Activated naive CD4-positive, alpha-beta T cell treated with anti-CD3 and anti-CD28 coated beads, Interleukin-2, amount 50 U/mL, for 72 hours (primary cell): Measurements from ENCODE around the gene CASD1. TPM values are rescaled to one million over a fixed set of nuclear protein-coding genes. Genes with fewer than 3 reads are reported as not detected.

ENCODE experiments used
- ATAC-seq, 2 donors: fragments of 150-1000 bp; cut with Tn5 transposase; 2 replicates each; pipeline ENCODE4 v1.10.0; 2021; ENCODE audit warnings: mild to moderate bottlenecking in 2 of 2, moderate library complexity in 2 of 2
- DNase-seq, 2 donors: peaks; one replicate each; pipeline ENCODE4 v3.0.0; 2021 to 2022; ENCODE audit warnings: low spot score in 2 of 2
- H3K27ac Mint-ChIP-seq, 2 donors: one replicate each; pipeline ENCODE4 v1.8.0; 2022; ENCODE audit warnings: mild to moderate bottlenecking in 2 of 2, mixed read lengths in 2 of 2
- H3K36me3 Mint-ChIP-seq, 2 donors: one replicate each; pipeline ENCODE4 v1.8.0; 2022; ENCODE audit warnings: mixed read lengths in 2 of 2
- H3K9me3 Mint-ChIP-seq, 2 donors: one replicate each; pipeline ENCODE4 v1.8.0; 2022; ENCODE audit warnings: mixed read lengths in 2 of 2
- total RNA-seq, 2 donors: library from RNA; stranded (reverse); gene quantifications; one replicate each; pipeline ENCODE4 v1.2.3, GENCODE V29; 2022

Gene CASD1
- total RNA-seq, 2 donors from 2014 or later: 14.6 to 16.7 TPM

- Mint-ChIP-seq H3K36me3 (no peaks in the 10 kb centered on the region), H3K9me3 (no peaks in the 10 kb centered on the region), H3K27ac (peak overlapping the region in 1 of 2 donors; percentile 56)
- ATAC-seq (no peak), DNase-seq (no peak)
Observed at GRCh38 chr7:94561841-94562514, 52.4 kb downstream of the CASD1 start.

DNA sequence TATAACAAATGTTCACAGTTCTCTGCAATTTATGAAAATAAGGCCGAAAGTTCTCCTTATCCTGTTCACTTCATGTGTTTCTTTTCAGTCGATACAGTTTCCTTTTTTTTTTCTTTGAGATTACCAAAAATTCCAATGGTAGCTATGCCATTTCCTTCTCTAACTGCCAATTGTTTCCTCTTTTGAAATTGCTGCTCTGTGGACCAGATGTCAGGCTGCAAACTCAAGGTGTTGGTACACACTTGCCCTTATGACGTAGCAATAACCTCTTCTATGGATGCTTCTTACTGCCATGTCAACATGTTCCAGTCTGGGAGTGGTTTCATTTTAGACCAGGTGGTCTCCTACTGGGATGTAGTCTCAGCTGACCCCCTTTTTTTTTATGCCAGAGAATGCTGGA lies 52.9 kb downstream of the CASD1 start:
- Mint-ChIP-seq H3K27ac (peak overlapping the region in 1 of 2 donors; percentile 56), H3K9me3 (no peaks in the 10 kb centered on the region), H3K36me3 (no peaks in the 10 kb centered on the region)
- DNase-seq: no peak
- ATAC-seq: no peak

DNA sequence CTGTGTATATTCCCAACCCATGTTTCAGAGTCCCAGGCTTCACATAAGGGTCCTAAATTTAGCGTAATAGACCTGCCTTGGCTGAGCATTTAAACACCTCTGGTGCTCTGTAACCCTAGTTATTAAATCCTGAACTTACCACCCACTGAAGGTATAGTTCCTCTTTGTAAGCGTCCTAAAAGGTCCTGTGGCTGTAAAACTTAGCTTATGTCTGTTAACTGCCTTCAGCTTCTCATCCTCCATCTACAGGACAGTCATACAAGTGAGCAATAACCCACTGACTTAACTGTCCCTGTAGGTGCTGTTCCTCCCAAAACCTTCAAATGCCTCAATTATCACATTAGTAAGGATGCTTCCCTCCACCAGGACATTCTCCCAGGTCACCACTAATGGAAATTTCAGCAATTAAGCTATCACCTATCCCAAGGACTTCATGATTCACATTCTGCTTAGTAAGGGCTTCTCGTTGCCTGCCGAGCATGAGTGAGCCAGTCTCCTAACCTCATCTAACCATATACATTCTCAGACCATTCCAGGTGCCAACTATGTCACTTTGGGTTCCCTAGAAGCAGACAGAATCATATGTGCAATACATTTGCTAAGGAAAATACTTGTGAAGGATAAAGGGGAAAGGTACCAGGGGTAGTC lies 55.8 kb downstream of the CASD1 start:
- Mint-ChIP-seq H3K36me3 (peaks cover 8 to 10% of the 10 kb centered on the region in 2 donors), H3K27ac (no peak overlapping the region), H3K9me3 (peaks cover 3 to 4% of the 10 kb centered on the region in 2 donors)
- ATAC-seq: no peak
- no peak for DNase-seq

- DNase-seq: no peak
- ATAC-seq: no peak
- Mint-ChIP-seq H3K9me3 (peaks cover 4% of the 10 kb centered on the region in 2 donors), H3K27ac (no peak overlapping the region), H3K36me3 (peaks cover 17 to 24% of the 10 kb centered on the region in 2 donors)
Observed at GRCh38 chr7:94567396-94567795, 57.8 kb downstream of the CASD1 start.

DNA sequence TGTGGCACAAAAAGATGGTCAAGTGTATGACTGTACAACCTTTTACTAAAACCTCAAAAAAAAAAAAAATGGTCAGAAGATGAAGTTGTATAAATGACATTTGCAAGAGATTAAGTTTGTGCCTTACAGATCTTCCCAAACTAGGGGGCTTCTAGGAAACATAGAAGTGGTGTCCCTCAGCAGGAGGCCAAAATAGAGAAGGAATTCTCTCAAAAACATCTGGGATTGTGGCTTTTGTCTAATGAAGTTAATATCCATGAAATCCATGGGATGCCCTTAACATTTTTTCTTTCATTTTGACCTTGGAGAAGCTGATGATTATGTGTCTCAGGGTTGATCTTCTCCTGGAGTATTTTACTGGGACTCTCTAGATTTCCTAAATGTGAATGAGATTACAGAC lies 62.2 kb downstream of the CASD1 start:
- no peak overlapping the region for H3K27ac Mint-ChIP-seq
- H3K9me3 Mint-ChIP-seq: peaks cover 19 to 33% of the 10 kb centered on the region in 2 donors
- H3K36me3 Mint-ChIP-seq: peaks cover 54 to 66% of the 10 kb centered on the region in 2 donors
- no peak for DNase-seq
- no peak for ATAC-seq

GRCh38 chr7:94575646-94576045 lies 66.0 kb downstream of the CASD1 start:
- Mint-ChIP-seq H3K36me3 (peaks cover 54 to 63% of the 10 kb centered on the region in 2 donors), H3K9me3 (peaks cover 20 to 30% of the 10 kb centered on the region in 2 donors), H3K27ac (no peak overlapping the region)
- no peak for DNase-seq
- ATAC-seq: no peak

GRCh38 chr7:94576316-94576715 lies 66.7 kb downstream of the CASD1 start:
- no peak for DNase-seq
- Mint-ChIP-seq H3K9me3 (peaks cover 22 to 33% of the 10 kb centered on the region in 2 donors), H3K36me3 (peaks cover 50 to 61% of the 10 kb centered on the region in 2 donors), H3K27ac (no peak overlapping the region)
- ATAC-seq: no peak

- peaks cover 47 to 55% of the 10 kb centered on the region in 2 donors for H3K36me3 Mint-ChIP-seq
- ATAC-seq: no peak
Observed at GRCh38 chr7:94577357-94577756, 67.7 kb downstream of the CASD1 start.

GRCh38 chr7:94578614-94579013 lies 69.0 kb downstream of the CASD1 start:
- ATAC-seq (no peak), DNase-seq (no peak)
- Mint-ChIP-seq H3K27ac (no peak overlapping the region), H3K9me3 (peaks cover 25% of the 10 kb centered on the region in 2 donors), H3K36me3 (peaks cover 41 to 42% of the 10 kb centered on the region in 2 donors)

More at GRCh38 chr7:94577357-94577756, 67.7 kb downstream of the CASD1 start:
- no peak overlapping the region for H3K27ac Mint-ChIP-seq
- no peak for DNase-seq
- peaks cover 25 to 35% of the 10 kb centered on the region in 2 donors for H3K9me3 Mint-ChIP-seq

DNA sequence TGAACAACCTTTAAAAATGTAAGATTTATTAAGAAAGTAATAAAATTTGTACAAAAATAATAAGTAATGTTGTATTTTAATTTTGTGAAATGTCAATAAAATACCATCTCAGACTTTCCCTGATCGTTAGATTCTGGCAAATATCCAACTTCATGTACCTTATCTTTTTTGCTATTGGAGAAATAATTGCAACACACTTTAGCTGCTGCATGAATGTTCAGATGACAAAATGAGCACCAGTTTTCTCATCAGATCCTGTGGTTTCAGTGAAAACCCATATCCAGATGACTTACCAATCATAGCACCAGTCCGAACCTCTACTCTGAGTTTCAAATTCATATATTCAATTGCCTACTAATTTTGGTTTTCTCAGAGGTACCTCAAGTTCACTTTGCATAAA lies 69.9 kb downstream of the CASD1 start:
- peaks cover 33 to 34% of the 10 kb centered on the region in 2 donors for H3K36me3 Mint-ChIP-seq
- ATAC-seq: no peak
- no peak overlapping the region for H3K27ac Mint-ChIP-seq
- DNase-seq: no peak
- peaks cover 18 to 25% of the 10 kb centered on the region in 2 donors for H3K9me3 Mint-ChIP-seq

DNA sequence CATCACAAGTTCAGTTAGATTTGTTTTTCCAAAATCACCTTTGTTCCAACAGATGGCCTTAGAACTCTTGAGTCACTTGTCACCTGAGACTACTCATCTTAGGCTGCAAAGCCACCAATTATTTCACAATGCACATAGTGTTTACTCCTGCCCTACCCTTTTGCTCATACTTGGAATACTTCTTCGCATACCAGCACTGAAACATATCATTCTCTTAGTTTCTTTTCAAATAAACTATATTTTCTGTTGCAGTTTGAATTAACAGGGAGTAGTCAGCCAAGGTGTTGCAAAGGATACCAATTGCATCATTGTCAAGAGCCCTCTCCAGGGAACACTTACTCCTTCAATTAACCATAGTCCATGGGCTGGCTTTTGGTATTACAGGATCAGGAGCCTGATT lies 71.0 kb downstream of the CASD1 start:
- DNase-seq: no peak
- ATAC-seq: peak; percentile 36 to 97
- H3K27ac Mint-ChIP-seq: peak overlapping the region in 1 of 2 donors; percentile 16
- peaks cover 22 to 23% of the 10 kb centered on the region in 2 donors for H3K36me3 Mint-ChIP-seq
- peaks cover 11 to 17% of the 10 kb centered on the region in 2 donors for H3K9me3 Mint-ChIP-seq

DNA sequence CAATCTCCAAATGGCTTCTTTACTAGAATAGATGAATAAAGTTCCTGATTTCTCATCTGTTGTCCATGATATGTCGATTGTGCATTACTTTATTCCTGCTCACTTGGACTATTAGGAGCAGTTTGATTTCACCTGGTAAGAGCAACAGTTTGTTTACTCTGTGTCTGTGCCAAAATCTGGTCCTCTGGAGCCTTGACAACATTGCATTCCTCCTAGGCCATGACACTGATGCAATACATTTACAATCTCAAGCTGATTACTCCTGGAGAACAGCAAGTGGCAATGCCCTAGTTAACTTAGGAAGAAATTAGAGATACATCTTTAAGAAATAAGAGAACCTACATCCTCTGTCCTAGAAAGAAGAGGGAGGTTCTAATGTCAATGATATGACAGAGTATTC lies 74.5 kb downstream of the CASD1 start:
- Mint-ChIP-seq H3K9me3 (peaks cover 5 to 10% of the 10 kb centered on the region in 2 donors), H3K27ac (no peak overlapping the region), H3K36me3 (peaks cover 0 to 9% of the 10 kb centered on the region in 2 donors)
- ATAC-seq: no peak
- DNase-seq: no peak

DNA sequence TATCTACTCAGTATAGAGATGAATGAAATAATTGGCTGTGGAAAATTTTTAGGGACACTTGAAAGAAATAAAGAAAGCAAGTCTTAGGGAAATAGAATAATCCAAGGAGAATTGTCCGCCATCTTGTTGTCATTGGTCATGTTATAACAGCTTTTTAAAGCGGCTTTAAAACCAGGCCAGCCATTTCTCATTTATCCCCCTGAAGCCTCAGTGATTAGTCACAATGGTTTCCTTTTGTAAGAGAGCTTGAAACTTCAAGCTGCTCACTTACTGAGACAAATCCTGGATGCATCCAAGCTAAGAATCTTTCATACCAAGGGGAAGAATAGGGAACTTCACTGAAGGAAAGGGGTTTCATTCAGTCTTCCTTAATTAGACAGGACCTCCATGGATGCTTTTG lies 78.5 kb downstream of the CASD1 start:
- H3K36me3 Mint-ChIP-seq: peaks cover 0 to 7% of the 10 kb centered on the region in 2 donors
- ATAC-seq: no peak
- DNase-seq: no peak

DNA sequence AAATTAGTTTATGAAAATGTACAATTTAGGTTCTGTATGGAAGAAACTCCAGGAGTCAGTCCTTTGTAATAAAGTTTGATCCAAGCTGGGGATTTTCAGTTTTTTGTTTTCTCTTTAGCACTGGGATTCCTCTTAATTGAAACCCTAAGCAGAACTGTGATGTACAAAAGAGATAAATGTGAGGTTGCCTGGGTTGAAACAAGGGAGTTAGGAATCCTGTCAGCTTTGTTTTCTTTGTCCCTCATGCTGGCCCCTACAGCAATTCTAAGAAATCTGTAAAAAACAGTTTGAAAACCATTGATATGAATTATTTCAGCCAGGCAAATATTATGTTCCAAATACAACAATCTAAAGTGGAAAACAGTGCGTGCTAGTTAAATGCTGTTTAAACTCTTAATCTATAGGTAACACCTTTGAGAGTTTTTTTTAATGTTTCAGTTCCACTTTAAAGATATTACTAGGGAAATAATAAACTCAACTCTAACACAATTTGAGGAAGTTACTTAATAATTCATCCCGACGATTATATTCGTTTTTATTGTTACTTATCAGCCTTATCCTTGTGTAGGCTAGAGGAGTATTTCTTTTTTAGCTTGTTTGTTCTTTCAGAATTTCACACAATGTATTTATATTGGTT lies 81.0 kb downstream of the CASD1 start:
- Mint-ChIP-seq H3K9me3 (no peaks in the 10 kb centered on the region), H3K27ac (no peak overlapping the region), H3K36me3 (peaks cover 0 to 7% of the 10 kb centered on the region in 2 donors)
- no peak for DNase-seq
- no peak for ATAC-seq

More for the DNA sequence above, 78.5 kb downstream of the CASD1 start:
- H3K9me3 Mint-ChIP-seq: no peaks in the 10 kb centered on the region
- H3K27ac Mint-ChIP-seq: no peak overlapping the region

GRCh38 chr7:94591176-94591575 lies 81.6 kb downstream of the CASD1 start:
- H3K9me3 Mint-ChIP-seq: no peaks in the 10 kb centered on the region
- H3K27ac Mint-ChIP-seq: no peak overlapping the region
- ATAC-seq (no peak), DNase-seq (no peak)
- H3K36me3 Mint-ChIP-seq: peaks cover 0 to 7% of the 10 kb centered on the region in 2 donors

DNA sequence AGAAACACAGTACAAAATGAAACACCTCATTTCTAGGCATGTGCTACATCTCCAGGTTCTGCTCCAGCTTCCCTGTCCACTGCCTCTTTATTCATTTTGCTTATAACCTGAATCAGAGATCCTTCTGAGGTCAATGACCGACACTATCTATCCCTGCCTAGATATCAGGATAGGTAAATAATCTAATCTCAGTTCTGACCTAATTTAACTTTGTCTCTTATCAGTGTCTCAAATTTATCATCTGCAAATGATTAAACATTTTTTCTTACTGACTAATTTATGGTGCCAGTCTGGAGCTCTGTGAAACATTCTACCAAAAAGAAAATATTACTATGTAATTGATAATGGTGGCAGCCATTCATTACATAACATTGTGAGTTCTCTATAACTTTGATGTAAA lies 85.3 kb downstream of the CASD1 start:
- no peaks in the 10 kb centered on the region for H3K36me3 Mint-ChIP-seq
- DNase-seq: no peak
- no peak for ATAC-seq
- H3K9me3 Mint-ChIP-seq: no peaks in the 10 kb centered on the region
- no peak overlapping the region for H3K27ac Mint-ChIP-seq

- Mint-ChIP-seq H3K9me3 (no peaks in the 10 kb centered on the region), H3K36me3 (no peaks in the 10 kb centered on the region), H3K27ac (no peak overlapping the region)
- no peak for DNase-seq
- peak in 1 of 2 donors; percentile 66 for ATAC-seq
Observed at GRCh38 chr7:94595717-94596116, 86.1 kb downstream of the CASD1 start.
